ENCODE data around the gene EGF.

EGF gene

GRCh38 chr4:109976189-109976588 lies 63.5 kb downstream of the EGF start:
- Histone ChIP-seq H3K36me3 (ENCODE audit: insufficient read depth, low read length) (no peaks in the 10 kb centered on the region), H3K4me3 (ENCODE audit: low read length) (no peak overlapping the region), H2AFZ (ENCODE audit: low read depth, low read length) (no peak overlapping the region), H3K27me3 (ENCODE audit: insufficient read depth, low read length) (no peaks in the 10 kb centered on the region), H3K4me1 (ENCODE audit: insufficient read depth, low read length) (peaks cover 11% of the 10 kb centered on the region), H3K9me3 (ENCODE audit: low read length) (no peaks in the 10 kb centered on the region)

- no peaks in the 10 kb centered on the region for H3K27me3 ChIP-seq (ENCODE audit: insufficient read depth, low read length)
- H3K4me3 ChIP-seq (ENCODE audit: low read length) = no peak overlapping the region
- no peak overlapping the region for H2AFZ ChIP-seq (ENCODE audit: low read depth, low read length)
- H3K36me3 ChIP-seq (ENCODE audit: insufficient read depth, low read length) = no peaks in the 10 kb centered on the region
- H3K9me3 ChIP-seq (ENCODE audit: low read length) = no peaks in the 10 kb centered on the region
- H3K4me1 ChIP-seq (ENCODE audit: insufficient read depth, low read length) = peaks cover 11% of the 10 kb centered on the region
Measured at GRCh38 chr4:109977854-109978501, 65.3 kb downstream of the EGF start.

DNA sequence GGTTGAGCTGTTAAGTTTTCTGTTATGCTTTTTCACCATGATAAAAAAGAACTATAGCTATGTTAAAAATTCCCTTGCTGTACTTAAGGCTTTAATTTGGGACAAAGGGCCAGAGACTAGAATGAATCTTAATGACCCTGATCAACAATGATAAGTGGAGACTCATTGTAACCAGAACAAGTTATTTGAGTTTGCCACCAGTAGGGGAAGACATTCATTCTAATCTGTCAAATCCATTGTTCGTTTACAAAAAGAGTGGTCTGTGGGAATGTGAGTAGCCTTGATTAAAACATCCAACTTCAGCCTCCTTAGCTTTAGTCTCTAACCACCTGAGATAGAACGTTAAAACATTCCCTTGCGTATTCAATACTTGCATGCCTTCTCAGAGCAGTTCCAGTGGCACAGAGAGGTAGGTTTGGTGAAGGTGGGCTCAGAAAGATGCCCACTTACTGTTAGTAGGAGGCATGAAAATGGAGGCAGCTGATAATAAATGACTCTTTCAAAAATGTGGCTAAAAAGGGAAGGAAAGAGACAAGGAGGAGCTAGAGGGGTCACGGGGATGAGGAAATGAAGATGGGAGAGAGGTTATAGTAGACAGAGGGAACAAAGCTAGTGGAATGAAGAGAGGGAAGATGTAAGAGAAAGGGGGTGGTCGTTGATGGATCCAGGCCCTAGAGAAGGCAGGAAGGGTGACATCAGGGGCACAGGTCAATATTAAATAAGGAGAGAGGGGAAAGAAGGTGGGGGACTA lies 66.2 kb downstream of the EGF start:
- H3K27me3 ChIP-seq (ENCODE audit: insufficient read depth, low read length) = no peaks in the 10 kb centered on the region
- H3K4me1 ChIP-seq (ENCODE audit: insufficient read depth, low read length) = peaks cover 11% of the 10 kb centered on the region
- H2AFZ ChIP-seq (ENCODE audit: low read depth, low read length) = no peak overlapping the region
- H3K36me3 ChIP-seq (ENCODE audit: insufficient read depth, low read length) = no peaks in the 10 kb centered on the region
- H3K9me3 ChIP-seq (ENCODE audit: low read length) = no peaks in the 10 kb centered on the region
- H3K4me3 ChIP-seq (ENCODE audit: low read length) = no peak overlapping the region

DNA sequence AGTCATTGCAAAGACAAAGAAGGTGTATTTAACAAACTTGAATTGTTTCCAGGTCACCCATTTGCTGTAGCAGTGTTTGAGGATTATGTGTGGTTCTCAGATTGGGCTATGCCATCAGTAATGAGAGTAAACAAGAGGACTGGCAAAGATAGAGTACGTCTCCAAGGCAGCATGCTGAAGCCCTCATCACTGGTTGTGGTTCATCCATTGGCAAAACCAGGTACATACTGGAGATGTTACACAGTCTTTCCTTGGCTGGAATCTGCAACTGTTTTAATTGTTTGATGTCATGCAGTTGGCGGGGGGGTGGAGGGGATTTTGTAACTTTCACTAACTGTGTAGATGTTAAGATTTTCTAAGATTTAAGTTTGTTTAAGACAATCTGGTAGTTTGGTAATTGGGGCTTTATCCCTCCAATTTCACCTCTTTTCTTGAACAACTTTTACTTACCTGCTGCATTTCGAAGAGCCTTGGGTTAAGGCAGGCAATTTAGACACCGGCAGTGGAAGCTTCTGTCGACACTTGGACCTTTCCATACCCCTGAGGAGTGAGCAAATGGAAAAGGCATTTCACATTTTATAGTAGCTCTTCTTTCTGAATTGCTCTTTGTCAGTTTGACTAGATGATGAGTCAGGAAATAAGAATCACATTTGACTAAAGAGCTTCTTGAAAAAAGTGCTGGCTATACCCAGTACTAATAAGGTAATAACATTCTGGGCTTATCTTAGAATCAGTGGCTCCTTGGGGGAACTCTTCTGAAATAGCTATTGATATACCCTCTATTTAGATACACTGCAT lies 67.4 kb downstream of the EGF start:
- peaks cover 11% of the 10 kb centered on the region for H3K4me1 ChIP-seq (ENCODE audit: insufficient read depth, low read length)
- no peak overlapping the region for H2AFZ ChIP-seq (ENCODE audit: low read depth, low read length)
- no peaks in the 10 kb centered on the region for H3K9me3 ChIP-seq (ENCODE audit: low read length)
- H3K27me3 ChIP-seq (ENCODE audit: insufficient read depth, low read length) = no peaks in the 10 kb centered on the region
- H3K4me3 ChIP-seq (ENCODE audit: low read length) = no peak overlapping the region
- no peaks in the 10 kb centered on the region for H3K36me3 ChIP-seq (ENCODE audit: insufficient read depth, low read length)

GRCh38 chr4:109981936-109982335 lies 69.3 kb downstream of the EGF start:
- H3K4me3 ChIP-seq (ENCODE audit: low read length) = no peak overlapping the region
- no peaks in the 10 kb centered on the region for H3K27me3 ChIP-seq (ENCODE audit: insufficient read depth, low read length)
- H3K9me3 ChIP-seq (ENCODE audit: low read length) = no peaks in the 10 kb centered on the region
- no peaks in the 10 kb centered on the region for H3K36me3 ChIP-seq (ENCODE audit: insufficient read depth, low read length)
- peaks cover 11% of the 10 kb centered on the region for H3K4me1 ChIP-seq (ENCODE audit: insufficient read depth, low read length)
- H2AFZ ChIP-seq (ENCODE audit: low read depth, low read length) = no peak overlapping the region

DNA sequence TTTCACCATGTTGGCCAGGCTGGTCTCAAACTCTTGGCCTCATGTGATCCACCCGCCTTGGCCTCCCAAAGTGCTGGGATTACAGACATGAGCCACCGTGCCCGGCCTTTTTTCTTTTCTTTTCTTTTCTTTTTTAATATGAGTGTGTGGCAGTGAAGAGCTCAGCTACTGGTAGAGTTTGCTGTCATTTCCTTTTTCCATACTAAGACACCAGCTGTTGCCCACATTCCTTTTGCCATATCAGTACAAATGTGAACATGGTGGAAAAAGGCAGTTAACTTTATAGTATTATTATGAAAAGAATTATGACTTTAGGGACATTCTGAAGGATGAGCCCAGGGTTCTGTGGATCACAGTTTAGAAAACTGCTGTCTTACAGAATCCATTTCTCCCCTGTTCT lies 69.8 kb downstream of the EGF start:
- no peaks in the 10 kb centered on the region for H3K27me3 ChIP-seq (ENCODE audit: insufficient read depth, low read length)
- H2AFZ ChIP-seq (ENCODE audit: low read depth, low read length) = no peak overlapping the region
- H3K36me3 ChIP-seq (ENCODE audit: insufficient read depth, low read length) = no peaks in the 10 kb centered on the region
- peaks cover 11% of the 10 kb centered on the region for H3K4me1 ChIP-seq (ENCODE audit: insufficient read depth, low read length)
- no peaks in the 10 kb centered on the region for H3K9me3 ChIP-seq (ENCODE audit: low read length)
- H3K4me3 ChIP-seq (ENCODE audit: low read length) = no peak overlapping the region

GRCh38 chr4:109985993-109986974 lies 73.6 kb downstream of the EGF start:
- H3K36me3 ChIP-seq (ENCODE audit: insufficient read depth, low read length) = no peaks in the 10 kb centered on the region
- H3K9me3 ChIP-seq (ENCODE audit: low read length) = no peaks in the 10 kb centered on the region
- H2AFZ ChIP-seq (ENCODE audit: low read depth, low read length) = no peak overlapping the region
- H3K4me1 ChIP-seq (ENCODE audit: insufficient read depth, low read length) = no peaks in the 10 kb centered on the region
- no peaks in the 10 kb centered on the region for H3K27me3 ChIP-seq (ENCODE audit: insufficient read depth, low read length)
- H3K4me3 ChIP-seq (ENCODE audit: low read length) = no peak overlapping the region

- Histone ChIP-seq H3K9me3 (ENCODE audit: low read length) (no peaks in the 10 kb centered on the region), H3K4me3 (ENCODE audit: low read length) (no peak overlapping the region), H3K36me3 (ENCODE audit: insufficient read depth, low read length) (no peaks in the 10 kb centered on the region), H3K4me1 (ENCODE audit: insufficient read depth, low read length) (no peaks in the 10 kb centered on the region), H2AFZ (ENCODE audit: low read depth, low read length) (no peak overlapping the region), H3K27me3 (ENCODE audit: insufficient read depth, low read length) (no peaks in the 10 kb centered on the region)
Measured at GRCh38 chr4:109989044-109989443, 76.4 kb downstream of the EGF start.

GRCh38 chr4:109989618-109990017 lies 76.9 kb downstream of the EGF start:
- no peak overlapping the region for H3K4me3 ChIP-seq (ENCODE audit: low read length)
- H3K36me3 ChIP-seq (ENCODE audit: insufficient read depth, low read length) = no peaks in the 10 kb centered on the region
- H2AFZ ChIP-seq (ENCODE audit: low read depth, low read length) = no peak overlapping the region
- no peaks in the 10 kb centered on the region for H3K9me3 ChIP-seq (ENCODE audit: low read length)
- H3K27me3 ChIP-seq (ENCODE audit: insufficient read depth, low read length) = no peaks in the 10 kb centered on the region
- no peaks in the 10 kb centered on the region for H3K4me1 ChIP-seq (ENCODE audit: insufficient read depth, low read length)

DNA sequence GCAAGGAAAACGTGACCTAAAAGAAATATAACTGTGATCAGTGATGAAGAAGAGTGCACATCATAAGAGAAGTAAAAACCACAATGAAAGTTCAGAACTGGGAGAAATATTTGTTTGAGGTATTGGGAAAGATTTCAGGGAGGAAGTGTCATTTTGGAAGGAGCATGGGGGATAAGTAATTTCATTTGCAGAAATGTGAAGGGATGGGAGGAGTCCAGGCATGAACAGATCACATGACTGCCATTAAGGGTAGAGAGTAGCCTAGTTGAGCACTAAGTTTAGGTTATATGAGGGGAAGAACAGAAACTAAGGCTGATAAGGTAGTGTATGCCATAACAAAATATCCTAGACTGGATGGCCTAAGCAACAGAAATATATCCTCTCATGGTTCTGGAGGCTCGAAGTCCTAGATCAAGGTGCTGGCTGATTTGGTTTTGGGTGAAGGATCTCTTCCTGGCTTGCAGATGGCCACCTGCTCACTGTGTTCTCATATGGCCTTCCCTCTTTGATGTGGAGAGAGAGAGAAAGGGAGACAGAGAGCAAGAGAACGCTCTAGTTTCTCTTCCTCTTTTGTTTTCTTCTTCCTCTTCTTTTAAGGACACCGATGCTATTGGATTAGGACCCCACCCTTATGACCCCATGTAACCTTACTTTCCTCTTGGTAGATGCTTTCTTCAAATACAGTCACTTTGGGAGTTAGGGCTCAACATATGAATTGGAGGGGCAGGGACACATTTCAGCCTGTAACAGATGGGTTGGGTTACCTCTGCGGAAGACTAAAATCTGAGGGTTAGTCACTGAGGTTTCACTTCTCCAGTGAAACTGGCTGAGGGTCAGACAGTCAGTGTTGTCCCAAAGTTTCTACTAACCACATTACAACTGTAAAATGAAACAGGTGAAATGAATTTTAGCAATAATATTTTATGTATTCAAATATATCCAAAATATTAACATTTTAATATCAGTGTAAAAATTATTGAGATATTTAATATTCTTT lies 77.9 kb downstream of the EGF start:
- H3K4me3 ChIP-seq (ENCODE audit: low read length) = no peak overlapping the region
- no peaks in the 10 kb centered on the region for H3K4me1 ChIP-seq (ENCODE audit: insufficient read depth, low read length)
- no peak overlapping the region for H2AFZ ChIP-seq (ENCODE audit: low read depth, low read length)
- H3K36me3 ChIP-seq (ENCODE audit: insufficient read depth, low read length) = no peaks in the 10 kb centered on the region
- no peaks in the 10 kb centered on the region for H3K27me3 ChIP-seq (ENCODE audit: insufficient read depth, low read length)
- no peaks in the 10 kb centered on the region for H3K9me3 ChIP-seq (ENCODE audit: low read length)

DNA sequence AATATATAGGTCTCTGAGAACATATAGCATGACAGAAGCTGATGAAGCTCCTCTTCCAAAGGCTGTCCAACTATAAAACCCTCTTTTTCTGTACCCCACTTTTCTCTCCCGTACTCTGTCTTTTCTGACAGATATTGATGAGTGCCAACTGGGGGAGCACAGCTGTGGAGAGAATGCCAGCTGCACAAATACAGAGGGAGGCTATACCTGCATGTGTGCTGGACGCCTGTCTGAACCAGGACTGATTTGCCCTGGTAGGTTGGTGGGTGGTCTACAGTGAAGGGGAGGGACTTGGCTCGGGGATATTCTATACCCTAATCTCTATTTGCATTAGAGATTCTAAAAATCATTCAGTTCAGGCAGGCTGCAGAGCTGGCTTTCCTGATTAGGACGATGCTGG lies 80.4 kb downstream of the EGF start:
- Histone ChIP-seq H3K4me1 (ENCODE audit: insufficient read depth, low read length) (no peaks in the 10 kb centered on the region), H3K4me3 (ENCODE audit: low read length) (no peak overlapping the region), H3K9me3 (ENCODE audit: low read length) (no peaks in the 10 kb centered on the region), H2AFZ (ENCODE audit: low read depth, low read length) (no peak overlapping the region), H3K27me3 (ENCODE audit: insufficient read depth, low read length) (no peaks in the 10 kb centered on the region), H3K36me3 (ENCODE audit: insufficient read depth, low read length) (no peaks in the 10 kb centered on the region)

GRCh38 chr4:109994415-109994827 lies 81.7 kb downstream of the EGF start:
- Histone ChIP-seq H3K4me3 (ENCODE audit: low read length) (no peak overlapping the region), H3K4me1 (ENCODE audit: insufficient read depth, low read length) (no peaks in the 10 kb centered on the region), H2AFZ (ENCODE audit: low read depth, low read length) (no peak overlapping the region), H3K27me3 (ENCODE audit: insufficient read depth, low read length) (no peaks in the 10 kb centered on the region), H3K36me3 (ENCODE audit: insufficient read depth, low read length) (no peaks in the 10 kb centered on the region), H3K9me3 (ENCODE audit: low read length) (no peaks in the 10 kb centered on the region)
